CMK (cell line): ENCODE data around the gene SPAAR.
"Not testable (repeated sequence)": the region's sequence is repeated elsewhere in the genome, so short reads cannot be mapped to it uniquely, and the experiment has no call there.

Experiments used
- DNase-seq: peaks from one replicate; pipeline ENCODE4 v3.0.0-alpha.2; 2010; ENCODE audit warnings: low read depth

The SPAAR gene

GRCh38 chr9:35904338-35904737, 5.0 kb upstream of the SPAAR start:
- DNase-seq = no peak

- no peak for DNase-seq
Observed at GRCh38 chr9:35905051-35905781, 4.1 kb upstream of the SPAAR start.

GRCh38 chr9:35905912-35906679, 3.2 kb upstream of the SPAAR start, which contains the start of gene HRCT1:
Gene HRCT1, plus strand, starts transcription at chr9:35906202. Its CDS starts 86 bp downstream, at chr9:35906288.
- DNase-seq = no peak

GRCh38 chr9:35906923-35907699, 2.2 kb upstream of the SPAAR start:
- no peak for DNase-seq

GRCh38 chr9:35907711-35908503, 1.4 kb upstream of the SPAAR start:
- peak; percentile 21 for DNase-seq

GRCh38 chr9:35908504-35909125, 675 bp upstream of the SPAAR start:
- DNase-seq = no peak

GRCh38 chr9:35909687-35910612, 660 bp downstream of the SPAAR start:
- DNase-seq = no peak

GRCh38 chr9:35910613-35911359, 1.5 kb downstream of the SPAAR start:
- DNase-seq = no peak

- no peak for DNase-seq
Observed at GRCh38 chr9:35911690-35912089, 2.4 kb downstream of the SPAAR start.

- no peak for DNase-seq
Observed at GRCh38 chr9:35912791-35913400, 3.6 kb downstream of the SPAAR start.

GRCh38 chr9:35913429-35913828, 4.1 kb downstream of the SPAAR start:
- not testable (repeated sequence) for DNase-seq

- DNase-seq = peak; percentile 46
Observed at GRCh38 chr9:35914301-35914807, 5.1 kb downstream of the SPAAR start.

GRCh38 chr9:35915681-35916294, 6.5 kb downstream of the SPAAR start:
- no peak for DNase-seq

- no peak for DNase-seq
Observed at GRCh38 chr9:35917261-35917660, 8.0 kb downstream of the SPAAR start.

GRCh38 chr9:35918780-35919179, 9.5 kb downstream of the SPAAR start:
- no peak for DNase-seq

GRCh38 chr9:35919212-35920008, 10.1 kb downstream of the SPAAR start:
- no peak for DNase-seq

GRCh38 chr9:35920051-35920620, 10.8 kb downstream of the SPAAR start:
- DNase-seq = no peak
